HG02852 (cell line): ENCODE measurements around the gene IGSF11.

Experiments used
- ATAC-seq: cut with Tn5 transposase; IDR thresholded peaks from one replicate; pipeline ENCODE4 v1.9.1; 2021; ENCODE audit warnings: mild to moderate bottlenecking, moderate library complexity; ENCODE audit not compliant: unreplicated experiment

IGSF11 gene

GRCh38 chr3:118886708-118887107 lies 147.9 kb downstream of the IGSF11 start:
- no peak for ATAC-seq

- ATAC-seq: peak; percentile 78
Measured at GRCh38 chr3:118884748-118885206, 149.9 kb downstream of the IGSF11 start.

GRCh38 chr3:118882353-118882947 lies 152.2 kb downstream of the IGSF11 start:
- peak; percentile 67 for ATAC-seq

GRCh38 chr3:118868051-118868450 lies 166.6 kb downstream of the IGSF11 start:
- ATAC-seq: no peak

- ATAC-seq: peak; percentile 78
Measured at GRCh38 chr3:118863731-118864322, 170.8 kb downstream of the IGSF11 start.

GRCh38 chr3:118859950-118860349 lies 174.7 kb downstream of the IGSF11 start:
- ATAC-seq: no peak

- peak; percentile 75 for ATAC-seq
Measured at GRCh38 chr3:118851466-118852193, 183.0 kb downstream of the IGSF11 start.

GRCh38 chr3:118850687-118851086 lies 184.0 kb downstream of the IGSF11 start:
- no peak for ATAC-seq
